Smooth muscle cell (in vitro differentiated cells): Measurements from ENCODE around the gene USP34. TPM values are rescaled to one million over a fixed set of nuclear protein-coding genes. Genes with fewer than 3 reads are reported as not detected.

Experiments
- DNase-seq: peaks from one replicate; lab custom pipeline; 2025; ENCODE audit not compliant: unreplicated experiment; lab: John Stamatoyannopoulos, UW
- H2AFZ ChIP-seq: fragments of 200-600 bp; sonication (generic); 2 replicates; pipeline ENCODE4 v1.6.0; 2016; ENCODE audit warnings: antibody characterized with exemption, low read depth, mild to moderate bottlenecking
- H3F3A ChIP-seq: fragments of 200-600 bp; sonication (generic); 2 replicates; pipeline ENCODE4 v1.6.0; 2017; ENCODE audit warnings: antibody characterized with exemption, low read depth
- H3K27ac ChIP-seq: fragments of 200-600 bp; sonication (generic); 2 replicates; pipeline ENCODE4 v1.5.1; 2016; ENCODE audit warnings: low read depth, mild to moderate bottlenecking
- H3K27me3 ChIP-seq: fragments of 200-600 bp; sonication (generic); 2 replicates; pipeline ENCODE4 v1.6.1; 2016; ENCODE audit warnings: low read depth, mild to moderate bottlenecking
- H3K36me3 ChIP-seq: fragments of 200-600 bp; sonication (generic); 2 replicates; pipeline ENCODE4 v1.5.1; 2016; ENCODE audit warnings: low read depth
- H3K4me1 ChIP-seq: fragments of 200-600 bp; sonication (generic); 2 replicates; pipeline ENCODE4 v1.5.1; 2016; ENCODE audit warnings: low read depth
- H3K4me2 ChIP-seq: fragments of 200-600 bp; sonication (generic); 2 replicates; pipeline ENCODE4 v1.6.0; 2016; ENCODE audit warnings: mild to moderate bottlenecking
- H3K4me3 ChIP-seq: fragments of 200-600 bp; sonication (generic); 2 replicates; pipeline ENCODE4 v1.5.1; 2016; ENCODE audit warnings: mild to moderate bottlenecking
- H3K79me2 ChIP-seq: fragments of 200-600 bp; sonication (generic); 2 replicates; pipeline ENCODE4 v1.6.0; 2016; ENCODE audit warnings: low read depth, mild to moderate bottlenecking
- H3K9ac ChIP-seq: fragments of 200-600 bp; sonication (generic); 2 replicates; pipeline ENCODE4 v1.6.0; 2016; ENCODE audit warnings: low read depth
- H3K9me3 ChIP-seq: fragments of 200-600 bp; sonication (generic); replicated peaks from 2 replicates; pipeline ENCODE4 v1.5.1; 2016; ENCODE audit warnings: low read depth
- H4K20me1 ChIP-seq: fragments of 200-600 bp; sonication (generic); 2 replicates; pipeline ENCODE4 v1.6.0; 2016; ENCODE audit warnings: low read depth
- WGBS: methylation state at CpG from one replicate; pipeline ENCODE4 v1.1.7; 2016; ENCODE audit warnings: low lambda C conversion rate; 5-methylcytosine and 5-hydroxymethylcytosine counted together
- polyA plus RNA-seq: library from polyadenylated mRNA; unstranded; fragments of >200 nt; fragmentation: Nextera tagmentation; extraction: Ambion mirVana; gene quantifications from 2 replicates; pipeline ENCODE4 v1.2.1, GENCODE V29; 2016
- total RNA-seq: library from RNA; depleted of rRNA; stranded (reverse); fragments of >200 nt; gene quantifications from 2 replicates; pipeline ENCODE4 v1.2.3, GENCODE V29; 2014
- TF ChIP-seq, protein P1 (sequence below): fragments of 200-600 bp; sonication (generic); IDR thresholded peaks from 2 replicates; pipeline ENCODE4 v1.5.1; 2017; ENCODE audit warnings: borderline replicate concordance, mild to moderate bottlenecking, antibody characterized with exemption; ENCODE audit not compliant: insufficient read depth, poor library complexity, severe bottlenecking

Gene USP34
- total and polyA plus RNA-seq, 2 experiments from 2014 or later: 26.4 to 152 TPM

DNA sequence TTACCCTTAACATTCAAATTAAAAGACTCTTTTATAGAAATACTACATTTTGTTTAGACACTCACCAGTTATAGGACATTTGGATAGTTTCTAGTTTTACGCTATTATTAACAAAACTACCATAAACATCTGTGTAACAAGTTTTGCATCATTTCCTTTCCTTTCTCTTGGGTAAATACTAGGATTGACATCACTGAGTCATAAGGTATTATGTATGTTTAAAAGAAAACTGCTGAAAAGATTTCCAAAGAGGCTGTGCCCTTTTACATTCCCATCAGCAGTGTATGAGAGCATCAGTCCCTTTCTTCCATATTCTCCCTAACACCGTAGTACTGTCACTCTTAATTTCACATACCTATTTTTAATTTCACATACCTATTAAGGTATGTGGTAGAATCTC is 130.6 kb downstream of the USP34 start:
- no peak overlapping the region for H2AFZ ChIP-seq
- no peak for DNase-seq
- WGBS: 68% methylated on average over 2 of the region's 2 CpGs

DNA sequence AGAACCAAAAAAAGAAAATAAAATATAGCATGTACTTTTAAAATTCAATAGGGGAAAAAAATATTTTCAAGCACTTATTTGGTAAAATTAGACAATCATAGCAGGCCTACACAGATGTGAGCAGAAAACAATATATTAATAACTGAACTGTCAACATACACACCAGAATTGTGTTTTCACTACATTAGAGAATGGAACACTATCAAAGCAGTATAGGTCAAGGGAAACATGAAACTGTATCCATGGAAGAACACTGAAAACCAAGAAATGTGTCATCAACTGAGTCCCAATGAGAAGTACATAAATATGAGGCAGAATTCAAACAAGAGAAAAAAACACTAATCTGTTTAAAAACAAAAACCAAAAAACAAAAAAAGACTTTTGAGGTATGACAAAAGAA is 132.4 kb downstream of the USP34 start:
- Histone ChIP-seq H3K4me2 (no peak overlapping the region), H3K9me3 (no peaks in the 10 kb centered on the region), H3K4me3 (no peak overlapping the region), H3K36me3 (peaks cover 10% of the 10 kb centered on the region), H3K9ac (no peak overlapping the region), H3K79me2 (peaks cover 3% of the 10 kb centered on the region), H4K20me1 (peaks cover 41% of the 10 kb centered on the region), H3K4me1 (peaks cover 5% of the 10 kb centered on the region), H3K27ac (no peak overlapping the region), H3K27me3 (no peaks in the 10 kb centered on the region), H3F3A (no peaks in the 10 kb centered on the region), H2AFZ (no peak overlapping the region)
- DNase-seq: no peak
- TF ChIP-seq, protein P1, sequence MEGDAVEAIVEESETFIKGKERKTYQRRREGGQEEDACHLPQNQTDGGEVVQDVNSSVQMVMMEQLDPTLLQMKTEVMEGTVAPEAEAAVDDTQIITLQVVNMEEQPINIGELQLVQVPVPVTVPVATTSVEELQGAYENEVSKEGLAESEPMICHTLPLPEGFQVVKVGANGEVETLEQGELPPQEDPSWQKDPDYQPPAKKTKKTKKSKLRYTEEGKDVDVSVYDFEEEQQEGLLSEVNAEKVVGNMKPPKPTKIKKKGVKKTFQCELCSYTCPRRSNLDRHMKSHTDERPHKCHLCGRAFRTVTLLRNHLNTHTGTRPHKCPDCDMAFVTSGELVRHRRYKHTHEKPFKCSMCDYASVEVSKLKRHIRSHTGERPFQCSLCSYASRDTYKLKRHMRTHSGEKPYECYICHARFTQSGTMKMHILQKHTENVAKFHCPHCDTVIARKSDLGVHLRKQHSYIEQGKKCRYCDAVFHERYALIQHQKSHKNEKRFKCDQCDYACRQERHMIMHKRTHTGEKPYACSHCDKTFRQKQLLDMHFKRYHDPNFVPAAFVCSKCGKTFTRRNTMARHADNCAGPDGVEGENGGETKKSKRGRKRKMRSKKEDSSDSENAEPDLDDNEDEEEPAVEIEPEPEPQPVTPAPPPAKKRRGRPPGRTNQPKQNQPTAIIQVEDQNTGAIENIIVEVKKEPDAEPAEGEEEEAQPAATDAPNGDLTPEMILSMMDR: no peak

More for the DNA sequence above, 130.6 kb downstream of the USP34 start:
- no peak overlapping the region for H3K4me2 ChIP-seq
- H3K27me3 ChIP-seq: no peaks in the 10 kb centered on the region
- H3K27ac ChIP-seq: peak overlapping the region; percentile 47
- no peaks in the 10 kb centered on the region for H3K9me3 ChIP-seq
- H3F3A ChIP-seq: no peaks in the 10 kb centered on the region
- TF ChIP-seq, protein P1: no peak
- H3K9ac ChIP-seq: no peak overlapping the region
- no peak overlapping the region for H3K4me3 ChIP-seq
- H3K79me2 ChIP-seq: peaks cover 8% of the 10 kb centered on the region
- H3K4me1 ChIP-seq: peaks cover 5% of the 10 kb centered on the region
- H4K20me1 ChIP-seq: peaks cover 42% of the 10 kb centered on the region
- peaks cover 21% of the 10 kb centered on the region for H3K36me3 ChIP-seq

DNA sequence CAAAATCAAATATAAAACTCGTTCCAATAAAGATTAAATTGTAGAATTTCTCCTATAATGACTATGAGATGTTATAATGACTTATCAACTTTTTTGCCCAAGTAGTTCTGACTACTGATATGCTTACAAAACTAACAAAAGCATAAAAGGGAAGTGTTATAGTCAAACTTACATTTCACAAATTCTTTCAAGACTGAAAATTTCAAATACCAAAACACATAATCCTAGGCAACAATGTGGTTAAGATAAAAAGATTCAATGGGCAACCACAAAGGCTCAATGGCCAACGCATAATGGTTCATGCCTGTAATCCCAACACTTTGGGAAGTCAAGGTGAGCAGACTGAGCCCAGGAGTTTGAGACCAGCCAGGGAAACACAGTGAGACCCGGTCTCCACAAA is 135.7 kb downstream of the USP34 start:
- TF ChIP-seq, protein P1: no peak

DNA sequence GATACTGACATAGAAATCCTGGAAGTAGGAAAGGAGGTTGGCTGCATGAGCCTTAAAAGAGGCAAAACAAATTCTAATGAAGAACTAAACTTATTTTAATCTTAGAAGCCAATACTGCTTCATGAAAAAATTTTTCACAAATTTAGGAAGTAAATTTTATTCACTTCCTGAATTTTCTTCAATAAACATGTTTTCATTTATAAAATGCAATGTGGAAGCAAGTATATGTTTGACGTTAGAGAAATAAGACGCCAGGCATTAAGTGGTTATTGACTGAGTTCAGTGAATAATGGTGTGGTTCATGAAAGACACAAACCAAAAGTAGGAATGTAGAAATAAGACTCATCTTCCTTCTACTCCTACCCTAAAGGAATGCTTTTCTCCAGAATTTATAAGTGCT is 136.4 kb downstream of the USP34 start:
- DNase-seq: no peak
- Histone ChIP-seq H3F3A (no peaks in the 10 kb centered on the region), H3K79me2 (no peaks in the 10 kb centered on the region), H2AFZ (no peak overlapping the region), H3K27ac (no peak overlapping the region), H3K27me3 (no peaks in the 10 kb centered on the region), H4K20me1 (peaks cover 35% of the 10 kb centered on the region), H3K9ac (no peak overlapping the region), H3K36me3 (peaks cover 13% of the 10 kb centered on the region), H3K4me2 (no peak overlapping the region), H3K4me3 (no peak overlapping the region), H3K4me1 (no peaks in the 10 kb centered on the region), H3K9me3 (no peaks in the 10 kb centered on the region)
- TF ChIP-seq, protein P1: no peak
- 91% methylated on average over 2 of the region's 2 CpGs for WGBS

More for the DNA sequence above, 135.7 kb downstream of the USP34 start:
- Histone ChIP-seq H3K4me1 (peaks cover 2% of the 10 kb centered on the region), H3K27me3 (no peaks in the 10 kb centered on the region), H3K4me2 (no peak overlapping the region), H3K9ac (no peak overlapping the region), H3K36me3 (peaks cover 13% of the 10 kb centered on the region), H2AFZ (no peak overlapping the region), H3K4me3 (no peak overlapping the region), H3F3A (no peaks in the 10 kb centered on the region), H3K79me2 (no peaks in the 10 kb centered on the region), H3K27ac (no peak overlapping the region), H3K9me3 (no peaks in the 10 kb centered on the region), H4K20me1 (peaks cover 41% of the 10 kb centered on the region)
- 84% methylated on average over 3 of the region's 3 CpGs for WGBS
- DNase-seq: no peak
